Activated T-cell treated with anti-CD3 and anti-CD28 coated beads for 4 hours (primary cell): ENCODE data around the gene NOTCH3.
A peak's percentile ranks its signal among the peaks of the same experiment; 100 is the strongest.

Experiments
- DNase-seq: peaks from one replicate; pipeline ENCODE4 v3.0.0-alpha.2; 2020

The NOTCH3 gene

DNA sequence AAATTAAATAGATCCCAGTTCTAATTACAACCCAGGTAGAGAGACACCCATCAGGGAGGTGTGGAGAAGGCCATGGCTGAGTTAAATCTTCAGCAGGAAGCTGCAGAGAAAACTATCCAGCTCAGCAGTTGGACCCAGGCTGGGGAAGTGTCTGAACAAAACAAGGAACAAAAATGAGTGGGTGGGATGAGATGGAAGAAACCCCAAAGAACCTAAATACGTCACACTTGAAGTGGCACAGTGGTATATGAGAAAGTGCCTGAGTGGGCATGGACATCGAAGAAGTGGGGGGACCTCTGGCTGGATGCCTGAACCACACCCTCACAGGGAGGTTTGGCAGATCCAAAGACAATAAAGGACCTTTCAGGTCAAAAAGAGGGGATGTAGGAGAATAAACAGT, 35.0 kb upstream of the NOTCH3 start:
- DNase-seq, result no peak

DNA sequence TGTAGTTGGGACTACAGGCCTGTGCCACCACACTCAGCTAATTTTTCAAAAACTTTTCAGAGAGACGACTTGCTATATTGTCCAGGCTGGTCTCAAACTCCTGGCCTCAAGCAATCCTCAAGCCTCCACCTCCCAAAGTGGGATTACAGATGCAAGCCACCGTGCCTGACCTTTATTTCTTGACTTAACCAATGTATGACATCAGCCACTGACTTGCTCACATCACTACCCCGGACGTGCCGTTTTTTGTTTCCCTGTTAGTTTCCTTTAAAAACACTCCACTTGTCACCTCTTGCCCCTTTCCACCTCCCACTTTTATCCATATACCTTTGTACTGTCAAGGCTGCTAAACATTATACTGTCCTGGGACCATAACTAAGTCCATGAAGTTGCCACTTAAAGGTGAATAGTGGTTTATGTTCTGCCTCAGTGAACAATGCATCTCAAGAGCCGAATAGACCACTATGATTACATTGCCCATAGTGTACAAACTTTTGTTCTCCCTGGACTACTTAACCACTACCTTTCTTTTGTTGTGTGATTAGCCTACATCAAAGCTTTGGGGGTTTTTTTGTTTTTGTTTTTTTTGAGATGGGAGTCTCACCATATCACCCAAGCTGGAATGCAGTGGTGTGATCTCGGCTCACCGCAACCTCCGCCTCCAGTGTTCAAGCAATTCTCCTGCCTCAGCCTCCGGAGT, 33.8 kb upstream of the NOTCH3 start:
- DNase-seq, result no peak

DNA sequence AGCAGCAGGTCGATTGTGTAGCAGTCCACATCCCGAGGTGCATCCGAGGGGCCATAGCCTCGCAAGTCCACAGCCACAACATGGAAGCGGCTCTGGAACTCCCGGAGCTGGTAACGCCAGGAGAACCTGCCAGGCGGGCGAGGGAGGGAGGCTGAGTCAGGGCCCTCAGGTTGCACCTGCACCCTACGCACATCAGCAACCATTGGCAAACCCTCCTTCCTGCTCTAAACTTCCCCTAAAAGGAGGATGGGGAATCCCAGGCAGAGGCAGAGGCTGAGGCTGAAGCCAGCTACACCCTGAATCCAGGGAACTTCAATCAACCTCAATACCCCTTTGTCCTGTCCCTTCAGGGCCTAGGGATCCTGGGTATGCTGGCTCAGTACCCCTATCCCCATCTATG, 30.5 kb upstream of the NOTCH3 start:
- no peak for DNase-seq

DNA sequence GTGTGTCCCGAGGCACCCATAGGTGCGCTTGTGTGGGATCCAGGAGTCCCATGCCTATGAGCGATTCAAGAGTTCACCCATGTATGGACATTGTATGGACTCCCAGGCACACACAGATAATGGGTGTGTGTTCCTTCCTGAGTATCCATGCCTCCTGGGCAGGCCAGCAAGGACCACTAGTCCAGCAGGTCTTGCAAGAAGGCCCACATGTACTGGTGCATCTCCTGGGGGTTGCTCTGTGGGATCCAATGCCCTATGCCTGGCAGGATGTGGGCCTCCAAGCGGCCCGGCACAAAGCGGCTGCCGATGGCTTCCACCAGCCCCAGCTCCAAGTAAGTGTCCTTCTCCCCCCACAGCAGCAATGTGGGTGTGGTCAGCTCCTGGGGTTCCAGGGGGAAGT, 26.5 kb upstream of the NOTCH3 start:
- no peak for DNase-seq

DNA sequence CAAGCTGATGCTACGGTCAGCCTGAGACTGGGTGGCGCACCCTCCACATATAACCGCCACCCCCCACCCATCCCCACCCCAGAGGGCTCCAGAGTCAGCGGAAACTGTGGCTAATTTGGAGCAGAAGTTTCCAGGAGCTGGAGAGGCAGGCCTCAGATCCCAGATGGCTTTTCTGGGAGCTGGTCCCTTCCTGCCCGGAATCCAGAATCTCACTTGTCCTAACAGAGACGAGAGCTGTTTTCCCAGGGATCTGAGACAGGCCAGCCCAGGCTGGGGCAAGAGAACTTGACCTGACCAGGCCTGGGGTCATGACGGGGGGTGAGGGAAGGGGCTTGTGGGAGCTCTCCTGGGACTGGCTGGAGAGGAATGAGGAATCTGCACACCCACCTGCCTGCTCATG, 25.0 kb upstream of the NOTCH3 start:
- no peak for DNase-seq

DNA sequence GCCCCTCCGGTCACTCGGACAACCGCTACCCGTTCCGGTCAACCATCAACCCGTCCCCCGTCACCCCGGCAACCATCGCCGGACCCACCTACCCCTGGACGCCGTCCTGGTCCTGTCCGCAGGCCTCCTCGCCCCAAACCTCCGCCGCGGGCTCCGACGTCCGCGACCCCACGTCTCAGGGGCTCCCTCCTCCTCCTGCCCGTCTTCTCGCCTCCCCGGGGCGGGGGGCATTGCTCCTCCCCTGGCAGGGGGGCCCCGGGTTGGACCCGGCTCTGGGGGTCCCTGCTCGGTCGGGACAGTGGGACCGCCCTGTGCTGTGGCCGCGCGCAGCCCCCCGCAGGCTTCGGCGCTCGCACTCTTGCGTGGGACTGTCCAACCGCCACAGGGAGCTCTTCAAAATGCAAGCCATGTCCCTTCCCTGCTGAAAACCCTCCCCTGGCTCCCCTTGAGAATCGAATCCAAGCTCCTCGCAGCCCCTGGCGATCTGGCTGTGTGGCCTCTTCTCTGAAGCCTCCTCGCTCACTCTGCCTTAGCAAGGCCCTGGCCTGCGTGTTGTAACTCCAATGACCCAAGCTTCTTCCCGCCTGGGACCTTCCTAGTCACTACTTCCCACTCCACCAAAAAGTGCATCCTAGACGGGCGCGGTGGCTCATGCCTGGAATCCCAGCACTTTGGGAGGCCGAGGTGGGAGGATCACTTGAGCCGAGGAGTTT, 23.0 kb upstream of the NOTCH3 start:
- DNase-seq, result no peak

DNA sequence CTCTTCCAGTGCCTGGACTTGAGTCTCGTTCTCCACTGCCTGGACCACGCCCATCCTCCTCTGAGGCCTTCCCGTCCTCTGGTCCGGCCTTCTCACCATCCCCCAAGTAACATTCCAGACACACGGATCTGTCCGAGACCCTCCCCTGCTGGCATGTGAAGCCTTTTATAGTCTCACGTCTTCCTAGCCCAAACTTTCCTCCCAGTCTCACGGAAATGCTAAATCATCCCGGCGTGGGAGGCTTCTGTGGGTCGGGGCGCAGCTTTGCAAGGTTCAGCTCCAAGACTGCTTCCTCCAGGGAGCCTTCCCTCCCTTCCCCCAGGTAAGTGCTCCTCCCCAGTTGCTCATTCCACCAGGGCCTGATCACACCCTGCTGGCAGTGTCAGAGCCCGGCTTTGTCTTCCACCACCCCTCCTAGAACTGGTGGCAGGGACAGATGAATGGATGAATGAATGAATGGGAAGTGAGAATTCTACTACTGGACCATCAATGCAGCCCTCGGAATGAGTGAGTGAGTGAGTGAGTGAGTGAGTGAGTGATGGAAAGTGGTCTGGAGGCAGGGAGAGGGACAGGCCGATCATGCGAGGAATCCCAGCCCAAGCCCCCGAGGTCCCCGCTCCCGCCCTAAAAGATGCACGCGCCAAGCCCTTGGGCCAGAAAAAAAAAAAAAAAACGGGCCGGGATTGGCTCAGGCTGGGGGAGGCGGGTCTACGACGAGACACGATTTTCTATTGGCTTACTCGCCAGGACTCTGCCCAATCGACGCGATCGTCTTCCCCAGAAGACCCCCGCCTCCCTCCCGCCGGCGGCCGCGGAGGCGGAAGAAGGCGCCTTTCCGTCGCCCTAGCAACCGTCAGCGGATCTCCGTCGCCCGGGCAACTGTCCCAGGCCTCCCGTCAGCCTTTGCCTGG, 22.2 kb upstream of the NOTCH3 start:
- peak; percentile 50 for DNase-seq

DNA sequence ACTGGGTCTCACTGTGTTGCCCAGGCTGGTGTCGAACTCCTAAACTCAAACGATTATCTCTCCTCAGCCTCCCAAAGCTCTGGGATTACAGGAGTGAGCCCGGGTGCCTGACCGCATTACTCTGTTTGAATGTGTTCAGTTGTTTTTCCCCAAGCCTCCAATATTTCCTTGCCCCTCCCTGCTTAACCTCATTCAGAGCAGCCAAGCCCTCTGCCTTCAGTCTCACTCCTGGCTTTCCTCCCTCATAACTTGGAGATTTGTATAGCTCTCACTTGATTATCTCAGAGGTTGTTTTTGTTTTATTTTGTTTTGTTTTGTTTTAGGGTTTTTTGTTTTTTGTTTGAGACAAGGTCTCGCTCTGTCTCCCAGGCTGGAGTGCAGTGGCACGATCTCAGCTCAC, 20.0 kb upstream of the NOTCH3 start:
- no peak for DNase-seq

DNA sequence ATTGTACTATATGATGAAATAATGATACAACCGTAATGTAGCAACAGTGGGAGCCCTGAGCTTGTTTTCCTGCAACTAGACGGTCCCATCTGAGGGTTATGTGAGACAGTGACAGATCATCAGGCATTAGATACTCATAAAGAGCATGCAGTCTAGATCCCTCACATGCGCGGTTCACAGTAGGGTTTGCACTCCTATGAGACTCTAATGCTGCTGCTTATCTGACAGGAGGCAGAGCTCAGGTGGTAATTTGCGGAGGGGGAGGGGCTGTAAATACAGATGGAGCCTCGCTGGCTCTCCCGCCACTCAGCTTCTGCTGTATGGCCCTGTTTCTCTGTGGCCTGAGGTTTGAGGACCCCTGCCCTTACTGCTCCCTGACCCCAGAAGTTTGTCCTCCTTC, 17.7 kb upstream of the NOTCH3 start:
- no peak for DNase-seq

DNA sequence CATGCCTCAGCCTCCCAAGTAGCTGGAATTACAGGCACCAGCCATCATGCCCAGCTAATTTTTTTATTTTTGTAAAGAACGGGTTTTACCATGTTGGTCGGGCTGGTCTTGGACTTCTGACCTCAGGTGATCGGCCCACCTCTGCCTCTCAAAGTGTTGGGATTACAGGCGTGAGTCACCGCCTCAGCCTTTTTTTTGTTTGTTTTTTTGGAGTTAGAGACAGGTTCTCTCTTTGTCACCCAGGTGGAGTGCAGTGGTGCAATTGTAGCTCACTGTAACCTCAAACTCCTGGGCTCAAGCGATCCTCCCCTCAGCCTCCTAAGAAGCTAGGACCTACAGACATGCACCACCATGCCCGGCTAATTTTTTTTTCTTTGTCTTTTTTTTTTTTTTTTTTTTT, 15.6 kb upstream of the NOTCH3 start:
- no peak for DNase-seq

DNA sequence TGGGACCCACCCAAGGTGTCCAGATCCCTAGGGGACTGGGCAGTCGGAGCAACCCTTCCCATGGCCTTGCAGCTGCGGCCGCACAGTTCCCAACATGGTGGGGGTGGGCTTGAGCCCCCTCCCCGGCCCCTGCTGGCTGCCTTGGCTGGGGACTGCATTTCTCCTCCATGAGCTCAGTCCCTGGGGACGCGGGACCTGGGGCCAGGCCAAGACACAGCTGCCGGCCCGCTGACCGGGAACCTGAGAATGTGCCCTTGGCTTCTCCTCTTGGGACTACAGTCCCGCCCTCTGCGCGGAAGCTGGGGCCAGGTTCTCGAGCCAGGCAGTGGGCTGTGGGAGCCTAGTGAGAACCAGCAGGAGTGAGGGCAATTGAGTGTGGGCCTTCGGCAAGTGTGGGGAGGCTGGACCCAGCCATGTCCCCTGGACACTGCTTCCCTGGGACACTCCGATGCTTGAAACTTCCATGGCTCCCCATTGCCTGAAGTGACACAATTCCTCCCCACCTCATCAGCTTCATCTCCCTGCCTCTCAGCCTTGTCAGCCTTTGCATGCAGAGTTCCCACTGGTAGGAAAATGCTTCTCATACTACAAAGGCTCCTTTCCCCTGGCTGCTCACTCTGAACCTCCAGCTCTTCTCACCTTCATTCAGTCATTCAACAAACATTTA, 13.1 kb upstream of the NOTCH3 start:
- no peak for DNase-seq

DNA sequence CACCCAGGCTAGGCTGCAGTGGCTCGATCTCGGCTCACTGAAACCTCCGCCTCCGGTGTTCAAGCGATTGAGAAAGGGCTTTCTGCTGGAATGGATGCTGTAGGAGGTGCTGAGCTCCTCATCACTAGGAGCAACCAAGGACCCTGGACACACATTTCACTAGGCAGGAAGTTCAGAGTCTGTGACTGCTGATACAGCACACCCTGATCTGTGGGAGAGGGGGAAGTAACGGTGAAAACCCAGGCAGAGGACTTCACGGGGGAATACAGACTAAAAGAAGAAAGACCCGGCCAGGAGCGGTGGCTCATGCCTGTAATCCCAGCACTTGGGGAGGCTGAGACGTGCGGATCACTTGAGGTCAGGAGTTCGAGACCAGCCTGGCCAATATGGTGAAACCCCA, 11.9 kb upstream of the NOTCH3 start:
- no peak for DNase-seq

DNA sequence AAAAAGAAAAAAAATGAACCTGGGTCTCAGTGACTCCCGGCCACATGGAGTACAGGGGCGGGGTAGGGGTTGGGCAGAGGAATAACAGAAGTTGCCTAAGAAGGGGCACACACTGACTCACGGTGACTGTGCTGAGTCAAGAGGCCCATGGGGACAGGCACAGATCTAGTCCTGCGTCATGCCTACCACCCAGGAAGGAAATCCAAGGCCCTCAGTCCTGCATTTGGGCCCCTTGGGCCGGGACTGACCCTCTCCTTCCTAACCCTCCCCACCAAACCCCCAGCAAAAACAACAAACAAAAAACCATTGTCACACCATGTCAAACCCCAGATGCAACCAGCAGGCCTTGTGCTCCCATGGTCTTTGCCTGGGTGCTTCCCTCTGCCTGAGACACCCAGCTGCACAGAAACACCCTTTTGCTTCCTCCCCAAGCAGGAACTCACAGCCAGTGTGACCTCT, 9.6 kb upstream of the NOTCH3 start:
- no peak for DNase-seq

DNA sequence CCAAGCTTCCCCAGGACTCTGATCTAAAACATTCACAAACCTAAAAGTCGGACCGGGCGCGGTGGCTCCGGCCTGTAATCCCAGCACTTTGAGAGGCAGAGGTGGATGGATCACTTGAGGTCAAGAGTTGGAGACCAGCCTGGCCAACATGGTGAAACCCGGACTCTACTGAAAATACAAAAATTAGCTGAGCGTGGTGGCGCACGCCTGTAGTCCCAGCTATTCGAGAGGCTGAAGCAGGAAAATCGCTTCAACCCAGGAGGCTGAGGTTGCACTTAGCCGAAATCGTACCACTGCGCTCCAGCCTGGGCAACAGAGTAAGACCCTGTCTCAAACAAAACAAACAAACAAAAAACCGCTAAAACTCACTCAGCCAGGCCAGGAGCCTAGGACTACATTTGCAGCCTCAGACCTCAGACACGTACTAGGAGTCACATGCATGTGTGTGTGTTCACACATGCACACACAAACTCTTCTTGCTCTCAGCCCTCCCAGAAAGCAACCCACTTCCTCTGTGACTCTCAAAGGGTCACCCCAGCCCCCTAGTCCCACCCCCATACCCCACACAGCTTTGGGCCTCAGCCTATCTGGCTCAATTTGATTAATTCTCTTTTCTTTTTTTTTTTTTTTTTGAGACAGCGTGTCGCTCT, 704 bp upstream of the NOTCH3 start:
- DNase-seq, result no peak

DNA sequence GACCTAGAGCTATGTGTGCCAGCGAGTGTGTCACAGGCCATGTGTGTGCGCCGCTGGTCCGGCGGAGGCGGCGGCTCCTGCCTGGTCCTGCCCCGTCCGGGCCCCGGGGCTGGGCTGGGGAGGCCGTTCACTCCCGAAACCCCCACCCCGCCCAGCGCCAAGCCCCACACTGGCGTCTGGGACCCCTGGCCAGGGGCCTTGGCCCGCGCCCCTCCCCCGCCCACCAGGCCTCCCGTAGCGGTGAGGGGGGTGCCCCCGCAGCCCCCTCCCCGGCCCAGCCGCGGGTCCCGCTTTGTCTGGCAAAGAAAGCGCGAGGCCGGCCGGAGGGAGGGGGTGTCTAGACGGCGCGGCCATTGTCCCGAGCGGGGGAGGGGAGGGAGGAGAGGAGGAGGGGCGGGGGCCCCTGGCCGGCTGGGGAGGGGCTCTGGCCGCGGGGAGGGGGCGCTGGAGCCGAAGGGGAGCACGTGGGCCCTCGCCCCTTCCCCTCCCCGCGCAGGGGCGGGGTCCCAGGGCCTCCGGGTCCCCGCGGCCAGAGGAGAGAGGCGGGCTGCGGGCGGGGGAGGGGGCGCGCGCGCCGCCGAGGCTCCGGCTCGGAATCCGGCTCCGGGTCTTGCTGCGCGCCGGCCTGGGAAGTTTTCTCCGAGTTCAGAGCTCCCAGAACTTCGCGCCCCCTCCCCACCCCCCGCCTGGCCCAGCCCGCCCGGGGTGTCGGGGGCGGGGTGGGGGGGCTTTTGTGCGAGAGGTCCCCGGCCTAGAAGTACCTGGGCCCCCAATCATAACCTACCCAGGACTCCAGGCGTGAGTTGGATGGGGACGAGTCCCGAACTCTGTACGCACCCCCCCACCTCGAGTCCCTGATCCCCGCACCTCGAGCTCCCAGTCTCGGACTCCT, 888 bp downstream of the NOTCH3 start:
- DNase-seq, result no peak

DNA sequence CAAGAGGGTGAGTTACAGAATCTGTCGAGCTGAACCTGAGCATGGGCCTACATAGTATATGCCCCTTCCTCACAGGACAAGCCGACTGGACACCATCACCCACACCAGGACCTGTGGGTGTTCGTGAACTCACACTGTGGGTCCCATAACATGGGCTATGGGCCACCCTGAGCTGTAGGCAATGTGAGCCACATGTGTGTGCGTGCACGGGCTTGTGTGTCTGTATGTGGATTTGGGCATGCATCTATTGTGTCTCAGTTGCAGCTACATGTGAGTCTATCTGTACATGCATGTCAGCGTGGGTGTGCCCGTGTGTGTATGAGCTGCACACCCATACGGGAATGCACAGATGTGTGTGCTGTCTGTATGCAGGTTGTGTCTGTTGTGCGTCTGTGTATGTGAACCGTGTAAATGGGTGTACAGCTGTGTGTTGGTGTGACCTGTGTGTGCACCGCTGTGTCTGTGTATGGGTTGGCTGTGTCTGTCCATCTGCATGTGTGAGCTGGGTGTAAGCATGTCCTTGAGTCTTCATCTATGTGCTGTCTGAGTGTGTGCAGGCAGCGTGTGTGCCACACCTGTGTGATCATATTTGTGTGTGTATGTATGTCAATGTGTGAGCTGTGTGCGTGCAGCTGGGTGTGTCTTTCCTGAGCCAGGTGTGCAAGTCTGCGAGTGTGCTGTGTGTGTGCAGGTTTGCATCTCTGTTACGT, 1.7 kb downstream of the NOTCH3 start:
- DNase-seq, result no peak

DNA sequence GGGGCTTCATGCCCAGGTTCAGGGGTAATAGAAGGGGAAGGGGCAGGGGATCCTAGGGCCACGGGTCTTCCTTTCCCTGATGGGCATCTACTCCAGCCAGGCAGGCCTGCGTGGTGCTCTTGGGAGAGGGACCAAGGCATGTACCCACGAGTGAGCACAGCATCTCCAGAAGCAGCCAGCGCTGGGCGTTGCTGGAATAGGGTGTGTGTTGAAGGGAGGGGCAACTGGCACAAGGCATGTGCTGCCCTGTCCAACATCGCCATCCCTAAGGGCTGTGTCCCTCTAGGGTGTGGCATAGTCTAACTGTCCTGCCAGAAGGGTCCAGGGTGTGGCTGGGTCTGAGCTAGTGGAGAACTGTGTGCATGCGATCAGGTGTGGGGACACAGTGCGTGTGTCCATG, 2.9 kb downstream of the NOTCH3 start:
- no peak for DNase-seq

DNA sequence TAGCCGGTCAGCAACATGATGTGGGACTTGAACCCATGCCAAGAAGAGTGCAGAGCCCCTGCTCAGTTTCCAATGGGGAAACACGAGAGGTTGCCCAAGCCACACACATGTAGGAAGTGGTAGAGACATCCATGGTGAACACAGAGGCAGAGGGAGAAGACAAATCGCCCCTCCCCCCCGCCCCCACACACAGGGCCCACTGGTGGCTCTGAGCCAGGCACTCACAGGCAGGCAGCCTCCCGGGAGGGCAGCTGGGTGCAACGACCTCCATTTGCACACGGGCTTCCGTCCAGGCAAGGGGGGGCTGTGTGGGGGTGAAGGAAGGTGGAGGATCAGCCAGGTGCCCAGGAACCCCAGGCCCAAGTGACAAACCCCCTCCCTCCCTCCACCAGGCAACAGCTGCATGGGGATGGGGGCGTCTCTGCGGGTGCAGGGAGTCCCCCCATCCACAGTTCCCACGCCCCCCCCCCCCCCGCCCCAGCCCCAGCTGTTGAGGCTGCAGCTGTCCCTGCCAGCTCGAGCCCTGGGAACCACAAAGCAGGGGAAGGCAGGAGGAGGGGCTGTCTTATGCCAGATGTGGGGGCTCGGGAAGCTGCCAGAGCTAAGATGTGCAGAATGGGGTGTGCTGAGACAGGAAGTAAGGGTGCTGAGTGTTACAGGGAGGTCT, 3.4 kb downstream of the NOTCH3 start:
- DNase-seq, result no peak

DNA sequence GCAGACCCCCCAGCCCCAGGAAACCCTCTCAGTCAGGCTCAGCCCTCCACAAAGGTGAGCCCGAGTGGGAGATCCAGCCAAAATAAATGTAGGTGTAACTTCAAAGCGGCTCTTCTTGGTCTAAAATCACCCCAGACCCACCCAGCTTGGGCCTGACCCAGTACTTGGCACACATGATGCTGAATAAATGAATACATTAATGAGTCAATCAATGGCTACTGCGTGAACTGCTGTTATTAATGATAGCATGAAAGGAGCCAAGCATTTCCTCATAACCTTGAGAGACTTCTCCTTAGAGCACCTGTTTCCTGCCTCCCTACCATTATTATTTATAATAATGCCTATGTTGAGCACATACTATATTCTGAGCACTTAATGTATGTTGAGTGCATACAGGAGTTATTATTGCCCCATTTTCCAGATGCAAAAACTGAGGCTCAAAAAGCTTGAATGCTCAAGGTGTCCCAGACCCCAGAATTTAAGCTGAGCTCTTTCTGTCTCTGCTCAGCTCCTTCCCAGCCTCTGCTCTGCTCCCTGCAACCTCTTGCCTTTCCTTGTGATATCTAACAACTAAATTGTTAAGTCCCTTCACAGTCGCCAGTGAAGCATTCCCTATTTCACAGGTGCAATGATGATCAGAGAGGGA, 4.3 kb downstream of the NOTCH3 start:
- DNase-seq, result no peak
